Peyer's patch (tissue), 4 donors: ENCODE results near the gene AKIP1.

Source experiments
- CTCF ChIP-seq, 6 experiments: fragments of 450-650 bp in 4 of 6; fragments of 200-600 bp in 2 of 6; sonication (generic) in 1 of 6; IDR thresholded peaks; one replicate each; pipeline ENCODE4 v1.5.1; 2017 to 2019; ENCODE audit warnings: antibody characterized with exemption in 6 of 6, mild to moderate bottlenecking in 3 of 6, moderate library complexity in 1 of 6
- POLR2A ChIP-seq, 2 donors: fragments of 450-650 bp; IDR thresholded peaks; one replicate each; pipeline ENCODE4 v1.5.1; 2017; ENCODE audit warnings: antibody characterized with exemption in 2 of 2, mild to moderate bottlenecking in 2 of 2, moderate library complexity in 2 of 2

- TF ChIP-seq CTCF (IDR thresholded peaks at IDR 0.05), result no peak
- no peak for TF ChIP-seq POLR2A (IDR thresholded peaks at IDR 0.05)
These were observed 56.2 kb downstream of the AKIP1 start for GRCh38 chr11:8967184-8967583.
